Natural killer cell treated with Interleukin-12 subunit alpha and Interleukin-12 subunit beta and Interleukin-15 and Interleukin-18, amount 100 ng/mL, for 72 hours (primary cell): ENCODE results near the gene ATP9B. TPM values are rescaled to one million over a fixed set of nuclear protein-coding genes. Genes with fewer than 3 reads are reported as not detected.
"Not testable (repeated sequence)": the region's sequence is repeated elsewhere in the genome, so short reads cannot be mapped to it uniquely, and the experiment has no call there.

Source experiments
- ATAC-seq, 2 donors: fragments of 150-1000 bp; cut with Tn5 transposase in 1 of 2; sonication (Bioruptor Pico), chemical (Tn5 transposase) in 1 of 2; 2 replicates each; pipeline ENCODE4 v1.10.0; 2021
- DNase-seq: peaks from one replicate; pipeline ENCODE4 v3.0.0; 2022; ENCODE audit warnings: low spot score
- H3K27ac Mint-ChIP-seq, 2 donors: 1 replicate in 1 of 2; 2 replicates in 1 of 2; pipeline ENCODE4 v1.8.0; 2022; ENCODE audit warnings: mixed read lengths in 2 of 2, mild to moderate bottlenecking in 1 of 2, moderate library complexity in 1 of 2
- H3K27me3 Mint-ChIP-seq, 2 donors: 1 replicate in 1 of 2; 2 replicates in 1 of 2; pipeline ENCODE4 v1.8.0; 2022; ENCODE audit warnings: mixed read lengths in 2 of 2
- H3K36me3 Mint-ChIP-seq: one replicate; pipeline ENCODE4 v1.8.0; 2022; ENCODE audit warnings: mixed read lengths
- H3K4me1 Mint-ChIP-seq, 2 donors: 1 replicate in 1 of 2; 2 replicates in 1 of 2; pipeline ENCODE4 v1.8.0; 2022; ENCODE audit warnings: low read depth in 2 of 2, mixed read lengths in 2 of 2, mild to moderate bottlenecking in 1 of 2
- H3K4me3 Mint-ChIP-seq: one replicate; pipeline ENCODE4 v1.8.0; 2022; ENCODE audit warnings: mixed read lengths
- H3K9me3 Mint-ChIP-seq: 2 replicates; pipeline ENCODE4 v1.8.0; 2022; ENCODE audit warnings: mixed read lengths
- total RNA-seq, 2 donors: library from RNA; stranded (reverse); gene quantifications; one replicate each; pipeline ENCODE4 v1.2.3, GENCODE V29; 2022

The ATP9B gene
- total RNA-seq, 2 donors from 2014 or later, result 36.8 to 59.6 TPM

GRCh38 chr18:79318142-79318673, 249.0 kb downstream of the ATP9B start:
- ATAC-seq (peak in 1 of 2 donors; percentile 48), DNase-seq (no peak)
- Mint-ChIP-seq H3K4me1 (peaks cover 27 to 28% of the 10 kb centered on the region in 2 donors), H3K9me3 (peaks cover 4% of the 10 kb centered on the region), H3K36me3 (peaks cover 7% of the 10 kb centered on the region), H3K27ac (peak overlapping the region; percentile 21 to 48), H3K27me3 (no peaks in the 10 kb centered on the region), H3K4me3 (peak overlapping the region; percentile 70)

GRCh38 chr18:79320216-79320850, 251.1 kb downstream of the ATP9B start:
- ATAC-seq, result peak in 1 of 2 donors; percentile 33
- peaks cover 7% of the 10 kb centered on the region for H3K36me3 Mint-ChIP-seq
- no peak for DNase-seq

GRCh38 chr18:79321625-79322405, 252.6 kb downstream of the ATP9B start:
- H3K9me3 Mint-ChIP-seq, result peaks cover 3% of the 10 kb centered on the region
- H3K4me1 Mint-ChIP-seq, result peaks cover 30 to 39% of the 10 kb centered on the region in 2 donors
- H3K27ac Mint-ChIP-seq, result no peak overlapping the region
- no peak for ATAC-seq
- DNase-seq, result no peak
- no peaks in the 10 kb centered on the region for H3K27me3 Mint-ChIP-seq
- H3K36me3 Mint-ChIP-seq, result peaks cover 2% of the 10 kb centered on the region
- H3K4me3 Mint-ChIP-seq, result no peak overlapping the region

More at GRCh38 chr18:79320216-79320850, 251.1 kb downstream of the ATP9B start:
- no peak overlapping the region for H3K4me3 Mint-ChIP-seq
- peaks cover 27 to 33% of the 10 kb centered on the region in 2 donors for H3K4me1 Mint-ChIP-seq
- H3K27ac Mint-ChIP-seq, result peak overlapping the region in 1 of 2 donors; percentile 48
- H3K9me3 Mint-ChIP-seq, result peaks cover 4% of the 10 kb centered on the region
- no peaks in the 10 kb centered on the region for H3K27me3 Mint-ChIP-seq

- H3K36me3 Mint-ChIP-seq, result peaks cover 6% of the 10 kb centered on the region
- ATAC-seq (no peak), DNase-seq (no peak)
- no peak overlapping the region for H3K27ac Mint-ChIP-seq
- H3K9me3 Mint-ChIP-seq, result peaks cover 6% of the 10 kb centered on the region
- no peak overlapping the region for H3K4me3 Mint-ChIP-seq
- peaks cover 35 to 43% of the 10 kb centered on the region in 2 donors for H3K4me1 Mint-ChIP-seq
- H3K27me3 Mint-ChIP-seq, result no peaks in the 10 kb centered on the region
Observed at GRCh38 chr18:79322441-79322840, 253.2 kb downstream of the ATP9B start.

- DNase-seq, result no peak
- H3K27me3 Mint-ChIP-seq, result no peaks in the 10 kb centered on the region
- peaks cover 11% of the 10 kb centered on the region for H3K36me3 Mint-ChIP-seq
- no peak for ATAC-seq
- H3K9me3 Mint-ChIP-seq, result peaks cover 9% of the 10 kb centered on the region
- no peak overlapping the region for H3K4me3 Mint-ChIP-seq
- H3K27ac Mint-ChIP-seq, result no peak overlapping the region
- peaks cover 33 to 40% of the 10 kb centered on the region in 2 donors for H3K4me1 Mint-ChIP-seq
Observed at GRCh38 chr18:79323471-79323870, 254.3 kb downstream of the ATP9B start.

GRCh38 chr18:79326413-79327198, 257.4 kb downstream of the ATP9B start:
- ATAC-seq (peak; percentile 84 to 85), DNase-seq (no peak)
- Mint-ChIP-seq H3K9me3 (peaks cover 9% of the 10 kb centered on the region), H3K4me3 (peak overlapping the region; percentile 69), H3K4me1 (peaks cover 21 to 28% of the 10 kb centered on the region in 2 donors), H3K27ac (peak overlapping the region; percentile 74 to 84), H3K36me3 (peaks cover 16% of the 10 kb centered on the region), H3K27me3 (no peaks in the 10 kb centered on the region)

GRCh38 chr18:79327199-79327721, 258.1 kb downstream of the ATP9B start:
- peak overlapping the region; percentile 74 to 84 for H3K27ac Mint-ChIP-seq

GRCh38 chr18:79327915-79328314, 258.7 kb downstream of the ATP9B start:
- DNase-seq, H3K9me3 Mint-ChIP-seq, ATAC-seq, H3K27me3 Mint-ChIP-seq: not testable (repeated sequence)
- Mint-ChIP-seq H3K4me3 (peak overlapping the region; percentile 69), H3K36me3 (peaks cover 16% of the 10 kb centered on the region), H3K4me1 (peaks cover 21 to 24% of the 10 kb centered on the region in 2 donors), H3K27ac (peak overlapping the region; percentile 74 to 84)

More at GRCh38 chr18:79327199-79327721, 258.1 kb downstream of the ATP9B start:
- Mint-ChIP-seq H3K36me3 (peaks cover 16% of the 10 kb centered on the region), H3K4me1 (peaks cover 21 to 24% of the 10 kb centered on the region in 2 donors), H3K27me3 (no peaks in the 10 kb centered on the region), H3K4me3 (peak overlapping the region; percentile 69), H3K9me3 (peaks cover 9% of the 10 kb centered on the region)
- peak; percentile 78 to 84 for ATAC-seq
- no peak for DNase-seq

GRCh38 chr18:79328887-79329286, 259.7 kb downstream of the ATP9B start:
- ATAC-seq (no peak), DNase-seq (no peak)
- Mint-ChIP-seq H3K36me3 (peaks cover 16% of the 10 kb centered on the region), H3K27ac (peak overlapping the region in 1 of 2 donors; percentile 84), H3K27me3 (no peaks in the 10 kb centered on the region), H3K4me1 (peaks cover 21 to 23% of the 10 kb centered on the region in 2 donors), H3K9me3 (peaks cover 9% of the 10 kb centered on the region), H3K4me3 (no peak overlapping the region)

GRCh38 chr18:79329786-79330185, 260.6 kb downstream of the ATP9B start:
- peaks cover 20 to 21% of the 10 kb centered on the region in 2 donors for H3K4me1 Mint-ChIP-seq
- no peaks in the 10 kb centered on the region for H3K27me3 Mint-ChIP-seq

GRCh38 chr18:79332646-79333045, 263.5 kb downstream of the ATP9B start:
- Mint-ChIP-seq H3K9me3 (peaks cover 3% of the 10 kb centered on the region), H3K4me3 (no peak overlapping the region), H3K36me3 (peaks cover 9% of the 10 kb centered on the region), H3K4me1 (peaks cover 6 to 11% of the 10 kb centered on the region in 2 donors), H3K27ac (no peak overlapping the region), H3K27me3 (no peaks in the 10 kb centered on the region)
- no peak for ATAC-seq
- DNase-seq, result no peak

More at GRCh38 chr18:79329786-79330185, 260.6 kb downstream of the ATP9B start:
- H3K36me3 Mint-ChIP-seq, result peaks cover 16% of the 10 kb centered on the region
- no peak overlapping the region for H3K4me3 Mint-ChIP-seq
- H3K27ac Mint-ChIP-seq, result peak overlapping the region in 1 of 2 donors; percentile 21
- no peak for ATAC-seq
- peaks cover 9% of the 10 kb centered on the region for H3K9me3 Mint-ChIP-seq
- no peak for DNase-seq

- H3K4me1 Mint-ChIP-seq, result peaks cover 2 to 7% of the 10 kb centered on the region in 2 donors
- DNase-seq (no peak), ATAC-seq (no peak)
- peaks cover 5% of the 10 kb centered on the region for H3K36me3 Mint-ChIP-seq
- peaks cover 1% of the 10 kb centered on the region for H3K9me3 Mint-ChIP-seq
- no peak overlapping the region for H3K27ac Mint-ChIP-seq
- no peak overlapping the region for H3K4me3 Mint-ChIP-seq
- no peaks in the 10 kb centered on the region for H3K27me3 Mint-ChIP-seq
Observed at GRCh38 chr18:79333046-79333445, 263.9 kb downstream of the ATP9B start.
